Measurements from ENCODE around the gene SETD2. TPM values are rescaled to one million over a fixed set of nuclear protein-coding genes. Genes with fewer than 3 reads are reported as not detected.

Gene SETD2
- total and polyA plus RNA-seq, 9 of the 15 experiments (the other 6 are each of a cell fraction or from before 2014, with no cell fraction given): 8.2 to 44.0 (median 33.6) TPM

GRCh38 chr3:47133641-47134040, 30.3 kb downstream of the SETD2 start:
- CTCF ChIA-PET (ENCODE audit: low intra/inter-chr PET ratio): no interaction called here
- no peak overlapping the region for H3K4me3 ChIP-seq
- H3K4me1 ChIP-seq (replicated peaks in 1 of 2; ENCODE audit: control insufficient read depth in 2 of 2, insufficient read depth in 2 of 2, low read length in 2 of 2): peaks cover 0 to 7% of the 10 kb centered on the region in 2 experiments; a peak in 2 of 5 replicates
- 62% methylated on average over 3 of the region's 3 CpGs for WGBS (ENCODE audit: insufficient coverage, low coverage, missing lambda C conversion rate)
- no peak overlapping the region for H2AFZ ChIP-seq (ENCODE audit: low read depth, low read length)
- peaks cover 18% of the 10 kb centered on the region for H4K20me1 ChIP-seq (replicated peaks; ENCODE audit: control insufficient read depth, insufficient read depth, low read length)
- H3K9ac ChIP-seq (ENCODE audit: insufficient read depth in 1 of 2, low read depth in 2 of 2, low read length in 2 of 2): no peak overlapping the region
- no peak for FAIRE-seq
- H3K9me1 ChIP-seq (ENCODE audit: control insufficient read depth, insufficient read depth, low read length): peaks cover 3% of the 10 kb centered on the region
- H3K27ac ChIP-seq (ENCODE audit: extremely low read depth, low read depth, low read length): no peak overlapping the region
- no peaks in the 10 kb centered on the region for H3K27me3 ChIP-seq (ENCODE audit: control insufficient read depth in 2 of 2, insufficient read depth in 2 of 2, low read length in 2 of 2)
- H3K36me3 ChIP-seq (ENCODE audit: control insufficient read depth, insufficient read depth, low read length): 0 out of 3 replicates have a peak, but pooled peaks cover 4% of the 10 kb centered on the region
- H3K4me2 ChIP-seq (ENCODE audit: insufficient read depth, low read length): no peak overlapping the region
- no TSS peak for BruUV-seq (replicated peaks)
- TF ChIP-seq CBFA2T2 (conservative IDR thresholded peaks at IDR 0.05) (peak; percentile 44), NUFIP1 (IDR thresholded peaks at IDR 0.05; ENCODE audit: partially characterized antibody) (no peak), TAL1 (IDR thresholded peaks at IDR 0.05) (peak; percentile 59), TCF3 (CRISPR knock-in tag; IDR thresholded peaks at IDR 0.05) (peak; percentile 37), TEAD1 (CRISPR knock-in tag; IDR thresholded peaks at IDR 0.05) (no peak), ARID1B (IDR thresholded peaks at IDR 0.05) (peak; percentile 62), CBFA2T3 (IDR thresholded peaks at IDR 0.05) (peak; percentile 72), DPF2 (IDR thresholded peaks at IDR 0.05) (0 out of 2 replicates have a peak, but pooled peaks have one; percentile 23), NCOR1 (IDR thresholded peaks at IDR 0.05) (peak; percentile 27; the same call in 1 of the 2 replicates), KDM1A (IDR thresholded peaks at IDR 0.05) (no peak; a peak in 1 of 4 replicates), TEAD4 (IDR thresholded peaks at IDR 0.05; ENCODE audit: low read length) (peak; percentile 42), TEAD4 (CRISPR knock-in tag; IDR thresholded peaks at IDR 0.05; ENCODE audit: borderline replicate concordance) (no peak)
- ATAC-seq: peak; percentile 14; the same call in 1 of the 3 replicates
- in situ Hi-C loops (cut with MboI): no loop called here
- intact Hi-C loops (cut with micrococcal nuclease): no loop called here
- peaks cover 83% of the 10 kb centered on the region for H3K79me2 ChIP-seq (ENCODE audit: control insufficient read depth, insufficient read depth, low read length)
- no peak for DNase-seq (ENCODE audit: extremely low read depth in 1 of 4, low spot score in 3 of 4)
- POLR2A ChIA-PET: interaction anchor here (1.3 to 2.1 kb wide), 4 partner anchors 13 to 18 kb away, joined by 4 to 7 read pairs (median 6); no protein-coding TSS in a partner anchor
- no peaks in the 10 kb centered on the region for H3K9me3 ChIP-seq (replicated peaks; ENCODE audit: control insufficient read depth, insufficient read depth, low read depth, low read length)
